IPS-NIHi7 (cell line): ENCODE measurements around the gene UBE4B.
"Not testable (repeated sequence)": the region's sequence is repeated elsewhere in the genome, so short reads cannot be mapped to it uniquely, and the experiment has no call there.

Source experiments
- DNase-seq: peaks from one replicate; pipeline ENCODE4 v3.0.0; 2012; ENCODE audit warnings: mixed read lengths; ENCODE audit errors: extremely low spot score

The UBE4B gene

GRCh38 chr1:10210841-10211804 is 178.4 kb downstream of the UBE4B start:
- peak; percentile 51 for DNase-seq

GRCh38 chr1:10211805-10212410 is 179.2 kb downstream of the UBE4B start:
- DNase-seq = no peak

GRCh38 chr1:10212476-10212875 is 179.7 kb downstream of the UBE4B start:
- DNase-seq = no peak

GRCh38 chr1:10213186-10213705 is 180.5 kb downstream of the UBE4B start:
- DNase-seq = no peak

GRCh38 chr1:10216090-10216749 is 183.5 kb downstream of the UBE4B start:
- DNase-seq = no peak

- no peak for DNase-seq
These were observed 185.1 kb downstream of the UBE4B start for GRCh38 chr1:10217748-10218441.

GRCh38 chr1:10220200-10220599 is 187.4 kb downstream of the UBE4B start:
- no peak for DNase-seq

GRCh38 chr1:10220657-10221056 is 187.9 kb downstream of the UBE4B start:
- not testable (repeated sequence) for DNase-seq

GRCh38 chr1:10225573-10225972 is 192.8 kb downstream of the UBE4B start:
- no peak for DNase-seq

- no peak for DNase-seq
These were observed 195.8 kb downstream of the UBE4B start for GRCh38 chr1:10228528-10228927.

GRCh38 chr1:10229903-10230302 is 197.1 kb downstream of the UBE4B start:
- DNase-seq = no peak
